GM18867 (cell line): ENCODE results near the gene MMEL1.
"Not testable (repeated sequence)": the region's sequence is repeated elsewhere in the genome, so short reads cannot be mapped to it uniquely, and the experiment has no call there.

ENCODE experiments used
- ATAC-seq: cut with Tn5 transposase; IDR thresholded peaks from one replicate; pipeline ENCODE4 v1.9.1; 2021; ENCODE audit warnings: mild to moderate bottlenecking, moderate library complexity; ENCODE audit not compliant: unreplicated experiment

The MMEL1 gene

DNA sequence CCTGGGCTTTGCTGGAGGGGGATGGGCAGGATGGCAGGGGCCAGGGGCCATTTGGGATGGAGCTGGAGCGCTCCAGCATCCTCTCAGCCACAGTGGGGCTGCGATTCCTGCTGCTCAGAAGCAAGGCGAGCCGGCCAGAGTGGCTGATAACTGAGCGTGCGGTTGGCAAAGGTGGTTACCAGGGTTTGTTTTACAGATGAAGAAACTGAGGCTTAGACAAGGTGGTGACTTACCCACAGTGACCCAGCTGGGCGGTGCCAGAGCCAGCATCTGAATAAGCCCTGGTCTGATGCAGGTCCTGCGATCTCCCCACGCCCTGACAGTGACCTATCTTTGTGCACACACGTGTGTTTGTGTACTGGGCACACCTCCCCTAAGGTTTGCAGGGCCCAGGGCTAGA, 52.1 kb downstream of the MMEL1 start:
- no peak for ATAC-seq

DNA sequence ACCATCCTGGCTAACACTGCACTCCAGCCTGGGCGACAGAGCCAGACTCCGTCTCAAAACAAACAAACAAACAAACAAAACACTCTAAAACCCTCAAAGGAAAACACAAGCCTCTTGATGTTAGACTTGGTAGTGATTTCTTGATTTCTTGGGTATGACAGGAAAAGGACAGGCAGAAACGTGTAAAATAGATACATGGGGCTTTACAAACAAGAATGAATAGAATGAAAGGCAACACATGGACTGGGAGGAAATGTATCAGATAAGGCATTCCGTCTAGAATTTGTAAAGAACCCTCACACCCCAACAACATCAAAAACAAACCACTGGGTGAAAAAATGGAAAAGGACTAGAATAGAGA, 54.1 kb downstream of the MMEL1 start:
- no peak for ATAC-seq

DNA sequence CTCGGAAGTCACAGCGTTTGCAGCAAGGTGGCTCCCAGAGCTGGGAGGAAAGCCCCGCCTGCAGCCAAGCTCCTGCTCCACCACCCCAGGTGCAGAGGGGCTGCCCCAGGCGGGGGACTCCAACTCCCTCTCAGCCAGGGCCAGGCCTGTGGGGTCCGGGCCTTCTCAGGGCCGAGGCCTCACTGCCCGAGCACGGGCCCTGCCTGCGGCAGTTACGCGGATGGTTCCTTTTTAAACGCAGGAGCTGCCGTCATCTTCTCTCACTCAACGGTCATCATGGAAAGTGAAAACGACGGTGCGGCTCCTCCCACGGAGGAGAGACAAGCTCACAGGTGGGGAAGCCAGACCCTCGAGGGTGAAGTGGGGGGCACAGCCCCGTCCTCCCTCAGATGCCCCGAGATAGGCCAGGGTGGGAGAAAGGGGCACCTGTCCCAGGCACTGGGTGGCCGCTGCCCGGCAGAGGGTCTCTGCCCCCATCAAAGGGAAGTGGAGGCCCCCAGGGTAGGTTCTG, 55.2 kb downstream of the MMEL1 start:
- peak; percentile 32 for ATAC-seq

GRCh38 chr1:2575801-2576663, 56.8 kb downstream of the MMEL1 start:
- no peak for ATAC-seq

GRCh38 chr1:2574350-2574749, 58.5 kb downstream of the MMEL1 start:
- no peak for ATAC-seq

- no peak for ATAC-seq
Observed at GRCh38 chr1:2573250-2573920, 59.4 kb downstream of the MMEL1 start.

GRCh38 chr1:2571348-2571747, 61.5 kb downstream of the MMEL1 start:
- ATAC-seq, result no peak

DNA sequence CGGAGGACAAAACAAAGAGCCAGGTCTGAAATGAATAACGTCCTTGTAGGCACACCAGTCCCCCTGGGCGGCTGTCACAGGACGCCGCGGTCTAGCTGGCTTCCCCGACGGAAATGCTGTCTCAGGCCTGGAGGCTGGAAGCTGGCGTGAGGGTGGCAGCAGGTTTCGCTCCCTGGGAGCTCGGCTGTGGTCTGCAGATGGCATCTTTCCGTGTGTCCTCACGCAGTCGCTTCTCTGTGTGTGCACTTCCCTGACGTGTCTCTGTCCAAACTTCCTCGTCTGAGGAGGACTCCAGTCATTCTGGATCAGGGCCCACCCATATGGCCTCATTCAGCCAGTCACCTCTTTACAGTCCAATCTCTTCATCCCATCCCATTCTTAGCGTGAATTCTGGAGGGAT, 62.5 kb downstream of the MMEL1 start:
- ATAC-seq, result no peak

- ATAC-seq, result not testable (repeated sequence)
Observed at GRCh38 chr1:2569703-2570102, 63.1 kb downstream of the MMEL1 start.

DNA sequence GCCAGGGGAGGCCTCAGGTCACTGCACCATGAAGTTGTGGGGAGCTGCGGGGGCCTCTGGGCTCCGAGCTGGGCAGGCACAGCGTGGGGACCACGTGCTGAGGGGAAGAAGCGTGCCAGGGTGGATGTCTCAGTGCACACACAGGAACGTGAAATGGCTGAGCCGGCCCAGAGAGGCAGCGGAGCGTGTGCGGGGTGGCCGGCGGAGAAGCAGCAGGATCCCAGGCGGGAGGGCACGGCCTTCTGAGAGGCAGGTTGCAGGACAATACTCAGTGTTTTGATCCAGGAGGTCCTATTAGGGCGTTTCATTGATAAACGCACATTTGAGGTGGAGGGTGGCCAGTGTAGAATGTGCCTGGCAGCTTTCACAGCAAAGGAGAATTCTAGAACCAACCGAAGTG, 63.8 kb downstream of the MMEL1 start:
- ATAC-seq, result no peak

- ATAC-seq, result not testable (repeated sequence)
Observed at GRCh38 chr1:2568187-2568816, 64.5 kb downstream of the MMEL1 start.

GRCh38 chr1:2567083-2567679, 65.6 kb downstream of the MMEL1 start:
- ATAC-seq, result no peak

GRCh38 chr1:2566101-2567045, 66.4 kb downstream of the MMEL1 start:
- no peak for ATAC-seq

GRCh38 chr1:2564815-2565374, 67.9 kb downstream of the MMEL1 start:
- no peak for ATAC-seq

DNA sequence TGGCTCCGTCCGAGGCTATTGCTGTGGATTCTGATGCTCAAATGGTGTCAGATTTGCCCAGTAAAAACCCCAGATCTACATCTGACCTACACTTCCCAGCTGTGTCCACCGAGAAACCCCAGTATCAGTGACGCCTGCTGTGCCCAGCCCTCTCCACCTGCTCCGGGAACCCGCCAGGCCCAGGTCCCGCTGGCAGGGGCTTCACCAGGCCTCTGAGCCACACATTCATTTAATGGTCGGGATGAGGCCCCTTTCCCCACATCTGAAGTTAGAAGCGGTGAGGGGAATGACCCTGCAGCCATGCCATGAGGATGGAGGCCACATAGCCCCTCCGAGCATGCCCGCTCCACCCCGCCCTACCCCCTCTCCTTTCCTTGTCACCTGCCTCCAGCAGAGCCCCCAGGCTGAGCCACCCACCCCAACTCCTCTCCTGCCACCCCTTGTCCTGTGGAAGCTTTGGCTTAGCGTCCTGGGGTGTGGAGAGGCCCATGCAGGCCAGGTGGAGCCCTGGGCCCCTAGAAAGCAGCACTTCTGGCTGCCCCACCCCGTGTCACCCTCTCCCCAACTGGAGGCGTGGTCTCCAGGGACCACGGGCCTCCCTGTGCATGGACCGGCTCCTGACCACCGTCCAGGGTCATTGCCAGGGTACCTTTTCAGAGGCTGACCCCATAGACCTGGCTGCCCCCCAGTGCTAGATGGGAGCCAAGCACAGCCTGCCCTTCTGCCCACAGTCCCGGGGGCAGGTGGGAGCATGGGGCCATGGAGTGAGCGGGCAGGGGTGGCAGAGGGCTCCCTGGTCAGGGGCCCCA, 68.6 kb downstream of the MMEL1 start:
- ATAC-seq, result no peak

DNA sequence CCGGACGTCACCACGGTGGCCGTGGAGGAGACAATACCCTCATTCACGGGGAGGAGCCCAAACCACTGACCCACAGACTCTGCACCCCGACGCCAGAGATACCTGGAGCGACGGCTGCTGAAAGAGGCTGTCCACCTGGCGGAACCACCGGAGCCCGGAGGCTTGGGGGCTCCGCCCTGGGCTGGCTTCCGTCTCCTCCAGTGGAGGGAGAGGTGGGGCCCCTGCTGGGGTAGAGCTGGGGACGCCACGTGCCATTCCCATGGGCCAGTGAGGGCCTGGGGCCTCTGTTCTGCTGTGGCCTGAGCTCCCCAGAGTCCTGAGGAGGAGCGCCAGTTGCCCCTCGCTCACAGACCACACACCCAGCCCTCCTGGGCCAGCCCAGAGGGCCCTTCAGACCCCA, 69.6 kb downstream of the MMEL1 start:
- ATAC-seq, result no peak

DNA sequence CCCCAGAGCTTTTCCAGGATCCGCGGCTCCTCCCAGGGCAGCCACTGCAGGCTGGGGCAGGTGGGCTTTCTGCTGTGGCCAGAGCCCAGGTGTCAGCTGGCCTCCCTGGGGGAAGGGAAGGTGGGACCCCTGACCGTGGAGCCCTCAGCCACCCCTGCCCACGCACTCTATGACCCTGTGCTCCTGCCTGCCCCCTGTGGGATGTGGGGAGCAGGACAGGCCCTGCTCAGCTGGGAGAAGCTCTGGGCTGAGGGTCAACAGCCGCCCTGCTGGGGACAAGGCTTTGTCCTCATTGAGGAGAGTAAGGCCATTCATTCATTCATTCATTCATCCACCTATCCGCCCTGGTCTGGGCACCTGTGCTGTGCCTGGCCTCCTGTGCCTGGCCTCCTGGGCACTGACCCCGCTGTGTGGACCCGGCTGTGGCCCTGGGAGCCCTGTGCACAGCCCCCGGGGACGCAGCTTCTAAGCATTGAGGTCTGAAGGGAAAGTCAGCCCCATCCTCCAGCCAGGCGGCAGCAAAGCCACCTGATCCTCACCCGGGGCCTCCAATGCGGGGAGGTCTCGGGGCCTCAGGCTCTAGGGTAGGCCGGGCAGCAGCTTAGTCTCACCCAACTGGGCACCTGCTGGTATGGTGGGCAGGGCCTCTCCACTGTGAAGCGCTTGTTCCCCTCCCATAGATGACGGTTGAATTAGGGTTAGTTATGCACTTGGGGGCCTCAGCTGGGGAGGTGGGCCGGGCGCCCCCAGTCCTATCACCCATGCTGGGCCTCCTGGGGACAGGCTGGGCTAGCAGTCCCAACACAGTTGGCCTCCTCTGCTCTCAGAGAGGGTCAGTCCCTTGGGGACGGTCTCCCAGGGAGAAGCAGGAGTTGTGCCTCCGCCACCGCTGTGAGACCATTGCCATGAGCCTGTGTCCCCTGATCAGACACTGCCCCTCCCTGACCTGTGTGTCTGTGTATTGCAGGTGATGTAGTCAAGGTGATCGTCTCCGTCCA, 70.6 kb downstream of the MMEL1 start:
- ATAC-seq, result no peak

- ATAC-seq, result no peak
Observed at GRCh38 chr1:2561446-2561845, 71.4 kb downstream of the MMEL1 start.
